HG02763 (cell line): ENCODE data around the gene LRRC46.

Experiments
- ATAC-seq: cut with Tn5 transposase; IDR thresholded peaks from one replicate; pipeline ENCODE4 v1.9.1; 2021; ENCODE audit warnings: mild to moderate bottlenecking, moderate library complexity; ENCODE audit not compliant: unreplicated experiment

The LRRC46 gene, protein sequence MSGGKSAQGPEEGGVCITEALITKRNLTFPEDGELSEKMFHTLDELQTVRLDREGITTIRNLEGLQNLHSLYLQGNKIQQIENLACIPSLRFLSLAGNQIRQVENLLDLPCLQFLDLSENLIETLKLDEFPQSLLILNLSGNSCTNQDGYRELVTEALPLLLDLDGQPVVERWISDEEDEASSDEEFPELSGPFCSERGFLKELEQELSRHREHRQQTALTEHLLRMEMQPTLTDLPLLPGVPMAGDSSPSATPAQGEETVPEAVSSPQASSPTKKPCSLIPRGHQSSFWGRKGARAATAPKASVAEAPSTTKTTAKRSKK

DNA sequence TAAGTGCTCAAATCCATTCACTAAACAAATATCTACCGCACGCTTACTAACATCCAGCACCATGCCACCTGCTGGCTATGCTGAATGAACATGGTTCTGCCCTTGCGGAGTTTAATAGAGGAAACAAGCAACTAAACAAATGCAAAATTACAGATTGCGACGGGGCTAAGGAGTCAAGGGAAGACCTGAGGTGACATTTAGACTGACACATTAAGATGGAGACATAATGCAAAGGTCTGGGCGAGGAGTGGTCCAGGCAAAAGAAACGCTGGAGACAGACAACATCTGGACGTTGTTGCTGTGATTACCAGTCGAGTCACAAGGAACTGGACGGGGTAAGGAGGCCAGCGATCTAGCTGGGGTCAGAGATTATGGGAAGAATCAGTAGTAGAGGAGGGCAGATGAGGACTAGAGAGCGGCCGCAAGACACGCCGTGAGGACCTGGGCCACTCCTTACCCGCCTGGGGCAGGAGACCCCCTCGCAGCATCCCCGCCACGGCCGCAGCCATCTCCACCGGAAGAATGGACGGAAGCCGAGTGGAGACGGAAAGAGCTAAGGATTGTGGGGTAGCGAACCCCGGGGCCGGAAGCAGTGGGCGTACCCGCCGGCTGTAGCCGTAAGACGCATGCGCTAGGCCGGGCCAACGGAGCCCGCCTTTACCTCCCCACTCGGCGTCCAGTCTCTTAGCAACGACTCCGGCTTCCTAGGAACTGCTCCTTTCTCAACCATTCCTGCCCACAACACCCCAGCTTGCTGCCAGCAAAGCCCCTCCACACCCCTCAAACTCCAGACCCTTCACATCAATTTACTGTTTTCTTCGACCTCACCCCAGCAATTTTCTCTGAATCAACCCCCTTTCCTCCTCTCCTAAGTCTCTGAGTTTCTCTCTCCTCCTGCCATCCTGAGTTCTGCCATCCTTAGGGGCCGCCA lies at the start of gene LRRC46, which contains the start of gene MRPL10:
Gene LRRC46 (plus strand): TSS at position 668 of the 931 bp plus-strand sequence. CDS start 320 bp downstream, outside the sequence.
Gene MRPL10 (minus strand): TSS at position 539 of the 931 bp plus-strand sequence. CDS start 30 bp downstream, at position 509.
- peak; percentile 87 for ATAC-seq

DNA sequence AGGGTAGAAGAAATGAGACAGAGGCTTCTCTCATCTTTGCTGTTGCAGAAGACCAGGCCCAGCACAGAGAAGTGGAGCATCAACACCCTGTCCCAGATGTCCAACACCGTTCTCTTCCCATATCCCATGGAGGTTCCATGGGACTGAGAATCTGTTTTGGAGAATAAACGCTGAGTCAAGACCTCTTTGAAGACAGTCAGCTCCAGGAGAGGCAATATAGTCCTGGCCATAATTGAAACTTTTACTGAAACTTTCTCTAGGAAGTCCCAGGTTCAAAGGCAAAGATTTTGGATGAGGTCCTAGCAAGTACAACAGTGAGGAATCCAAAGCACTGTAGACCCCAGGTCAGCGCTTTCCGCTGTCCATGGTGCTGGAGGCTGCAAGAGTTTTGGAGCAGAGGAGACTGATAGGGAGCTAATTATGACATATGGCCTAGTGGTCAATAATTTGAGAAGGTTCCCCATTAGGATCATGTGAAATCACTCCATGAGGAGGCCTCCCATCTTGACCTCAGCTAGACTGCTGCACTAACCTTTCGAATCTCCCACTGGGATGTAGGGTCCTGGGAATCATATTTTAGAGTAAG lies 45.8 kb upstream of the LRRC46 start:
- no peak for ATAC-seq

DNA sequence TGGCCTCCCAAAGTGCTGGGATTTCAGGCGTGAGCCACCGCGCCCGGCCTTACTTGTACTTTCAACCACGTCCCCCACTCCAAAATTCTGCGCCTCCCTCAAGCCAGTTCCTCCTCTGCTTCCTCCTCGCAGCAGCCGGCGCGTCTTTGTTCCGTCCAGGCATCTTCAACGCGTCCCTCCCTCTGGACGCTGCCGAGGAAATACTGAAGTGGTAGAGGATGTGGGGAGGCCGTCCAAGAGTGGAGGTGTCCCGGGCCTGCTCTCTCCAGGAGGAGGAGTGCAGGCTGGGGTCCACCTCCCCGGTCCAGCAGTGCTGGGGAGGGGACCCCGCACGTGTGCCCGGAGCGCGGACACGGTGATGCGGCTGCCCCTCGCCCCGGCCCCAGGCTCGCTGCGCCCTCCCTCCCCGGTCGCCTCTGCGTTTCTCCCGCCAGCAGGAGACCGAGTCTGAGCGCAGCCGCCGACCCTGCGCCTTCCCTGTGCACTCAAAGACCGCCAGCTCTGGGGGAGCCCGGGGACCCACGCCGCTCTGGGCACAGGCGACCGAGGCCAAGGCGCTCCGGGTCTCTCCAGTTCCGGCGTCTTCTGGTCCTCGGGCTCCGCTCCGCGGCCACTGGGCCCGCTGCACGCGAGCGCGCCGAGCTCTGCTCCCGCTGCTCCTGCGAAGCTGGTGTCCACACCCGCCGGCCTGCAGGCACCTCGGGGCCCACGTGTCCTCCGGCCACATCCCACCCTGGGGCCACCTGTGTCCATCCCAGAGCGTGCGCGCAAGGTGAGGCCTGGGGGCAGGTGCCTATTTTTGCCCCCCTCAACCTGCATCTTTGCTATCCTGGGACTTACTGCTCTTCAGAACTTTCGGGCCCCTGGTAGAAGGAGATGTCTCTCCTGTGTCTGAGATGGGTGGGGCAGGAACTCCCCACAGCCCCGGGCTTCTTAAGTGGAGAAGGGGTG lies 41.6 kb upstream of the LRRC46 start:
- no peak for ATAC-seq

DNA sequence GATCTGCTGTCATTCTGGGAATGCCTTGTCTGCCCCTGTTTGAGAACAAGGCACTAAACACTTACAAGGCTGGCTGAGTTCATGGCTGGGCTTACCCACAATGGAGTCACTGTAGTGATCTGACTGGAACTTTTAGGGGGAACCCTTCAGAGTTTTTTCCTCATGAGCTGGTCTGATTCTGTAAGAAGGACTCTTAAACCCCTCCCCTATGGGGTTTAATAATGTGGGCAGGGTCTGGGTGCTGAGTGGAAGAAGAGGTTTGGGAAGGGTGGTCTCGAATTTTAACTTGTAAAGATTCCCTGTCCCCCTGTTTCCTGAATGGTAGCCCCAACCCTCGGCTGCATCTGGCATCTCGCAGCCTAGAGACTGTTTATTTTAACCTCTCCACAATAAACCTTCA lies 40.4 kb upstream of the LRRC46 start:
- no peak for ATAC-seq

DNA sequence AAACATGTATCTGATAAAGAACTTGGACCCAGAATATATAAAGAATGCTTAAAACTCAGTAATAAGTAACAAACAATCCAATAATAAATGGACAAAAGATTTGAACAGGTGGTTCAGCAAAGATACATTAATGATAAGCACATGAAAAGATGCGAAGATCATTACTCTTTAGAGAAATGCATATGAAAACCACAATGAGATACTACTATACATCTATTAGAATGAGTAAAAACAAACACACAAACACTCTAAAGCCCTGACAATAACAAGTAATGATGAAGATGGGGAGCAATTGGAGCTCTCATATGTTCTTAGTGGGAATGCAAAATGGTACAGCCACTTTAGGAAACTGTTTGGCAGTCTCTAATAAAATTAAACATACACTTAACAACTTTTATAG lies 39.0 kb upstream of the LRRC46 start:
- ATAC-seq = no peak

DNA sequence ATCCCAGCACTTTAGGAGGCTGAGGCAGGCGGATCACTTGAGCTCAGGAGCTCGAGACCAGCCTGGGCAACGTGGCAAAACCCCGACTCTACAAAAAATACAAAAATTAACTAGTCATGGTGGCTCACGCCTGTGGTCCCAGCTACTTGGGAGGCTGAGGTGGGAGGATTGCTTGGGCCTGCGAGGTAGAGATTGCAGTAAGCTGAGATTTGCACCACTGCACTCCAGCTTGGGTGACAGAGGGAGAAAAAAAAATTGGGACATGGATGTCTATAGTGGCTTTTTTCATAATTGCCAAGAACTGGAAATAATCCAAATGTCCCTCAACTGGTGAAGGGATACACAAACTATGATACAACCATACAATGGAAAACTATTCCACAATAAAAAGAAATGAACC lies 38.5 kb upstream of the LRRC46 start:
- ATAC-seq = no peak

DNA sequence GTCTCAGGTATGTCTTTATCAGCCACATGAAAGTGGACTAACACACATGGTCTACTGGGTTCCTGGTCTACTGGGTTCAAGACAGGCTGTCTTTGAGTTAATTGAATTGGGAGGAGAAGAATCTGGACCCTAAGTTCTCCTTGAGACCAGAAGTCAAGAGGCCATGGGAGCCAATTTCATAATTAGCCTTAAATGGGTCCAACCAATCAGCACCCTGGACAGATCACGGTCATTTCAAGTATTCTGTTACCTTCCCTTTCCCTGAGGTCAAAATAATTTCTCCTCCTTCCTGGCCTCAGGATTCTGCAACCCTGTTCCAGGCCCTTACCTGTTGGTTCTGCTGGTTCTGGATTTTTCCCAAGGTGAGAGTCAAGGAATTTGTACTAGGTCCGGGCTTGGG lies 33.7 kb upstream of the LRRC46 start:
- ATAC-seq = no peak

DNA sequence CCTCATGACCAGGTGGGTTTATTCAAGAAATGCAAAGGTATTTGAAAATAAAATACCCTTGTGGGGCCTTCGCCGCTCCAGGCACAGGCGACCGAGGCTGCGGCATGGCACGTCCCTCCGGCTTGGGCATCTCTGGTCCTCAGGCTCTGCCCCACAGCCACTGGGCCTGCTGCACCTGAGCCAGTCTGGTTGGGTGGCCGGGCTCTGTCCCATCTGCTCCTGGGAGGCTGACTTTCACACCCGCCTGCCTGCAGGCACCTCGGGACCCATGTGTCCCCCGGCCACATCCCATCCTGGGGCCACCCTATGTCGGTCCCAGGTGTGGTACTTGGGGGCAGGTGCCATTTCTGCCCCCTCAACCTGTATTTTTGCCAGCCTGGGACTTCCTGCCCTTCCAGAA lies 30.8 kb upstream of the LRRC46 start:
- no peak for ATAC-seq

DNA sequence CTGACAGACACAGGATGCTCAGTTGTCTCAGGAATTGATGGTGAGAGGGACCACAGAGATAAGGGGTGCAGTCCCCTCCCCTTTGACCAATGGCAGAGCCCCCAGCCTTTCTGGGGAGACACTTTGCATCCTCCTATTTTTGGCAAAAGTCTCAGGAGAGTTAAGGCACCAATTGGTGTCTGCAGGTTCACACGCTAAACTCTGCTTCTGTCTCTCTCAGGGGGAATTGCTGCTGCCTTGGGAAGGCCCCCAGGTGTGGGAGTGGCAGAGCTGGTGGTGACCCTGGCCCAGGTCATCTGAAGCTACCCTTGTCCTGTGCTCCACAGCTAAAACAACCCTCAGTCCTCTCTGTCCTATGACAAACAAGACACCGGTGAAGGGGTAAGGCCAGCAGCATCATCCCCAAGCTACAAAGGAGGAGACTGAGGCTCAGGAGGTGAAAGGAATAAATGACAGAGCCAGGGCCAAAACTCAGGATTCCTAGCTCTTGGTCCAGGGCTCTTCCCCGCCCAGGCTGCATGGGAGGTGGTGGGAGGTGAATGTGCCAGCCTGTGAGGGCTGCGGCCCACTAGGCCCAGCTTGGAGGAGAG lies 30.2 kb upstream of the LRRC46 start:
- ATAC-seq = no peak

DNA sequence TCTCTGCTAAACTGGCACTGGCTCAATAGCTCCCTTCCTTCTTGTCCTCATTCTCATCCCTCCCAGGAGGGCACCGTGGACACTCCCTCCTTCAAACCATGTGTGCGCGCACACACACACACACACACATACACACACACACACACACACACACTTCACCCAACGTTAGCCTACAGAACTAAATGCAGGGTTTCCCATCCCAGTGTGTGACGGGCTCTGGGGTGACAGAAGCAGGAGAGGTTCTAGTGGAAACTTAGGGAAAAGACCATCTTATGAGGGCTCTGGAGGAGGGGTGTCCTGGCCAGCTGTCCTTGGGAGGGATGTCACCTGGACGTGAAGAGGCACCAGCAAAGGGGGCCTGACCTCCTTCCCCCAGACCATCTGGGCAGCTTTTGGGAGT lies 29.6 kb upstream of the LRRC46 start:
- no peak for ATAC-seq

DNA sequence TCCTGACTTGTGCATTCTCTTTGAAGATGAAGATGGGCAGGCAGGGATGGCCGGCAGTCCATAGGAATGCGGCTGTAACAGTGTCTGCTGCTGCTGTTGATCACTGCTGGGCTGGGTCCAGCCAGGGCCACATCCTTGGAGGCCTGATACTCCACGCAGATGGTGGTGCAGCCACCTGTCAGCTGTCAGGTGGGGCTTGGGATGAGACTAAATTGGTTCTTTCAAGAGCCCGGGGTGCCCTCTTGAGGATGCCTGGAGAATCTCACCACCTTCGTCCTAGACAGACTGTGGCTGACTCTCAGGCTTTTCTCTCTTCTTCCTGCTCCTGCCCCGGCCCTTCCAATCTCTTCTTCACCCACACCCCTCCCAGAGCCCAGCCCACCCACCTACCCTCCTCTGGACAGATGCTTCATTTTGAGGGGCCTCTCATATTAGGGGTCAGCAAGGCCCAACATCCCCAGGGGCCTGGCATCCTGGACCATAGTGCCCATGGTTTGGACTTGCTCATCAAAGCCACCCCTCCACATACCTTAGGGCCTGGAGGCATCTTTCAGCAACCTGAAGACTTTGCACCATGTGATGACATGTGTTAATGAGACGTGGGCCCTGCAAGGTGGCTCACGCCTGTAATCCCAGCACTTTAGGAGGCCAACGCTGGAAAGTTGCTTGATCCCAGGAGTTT lies 29.0 kb upstream of the LRRC46 start:
- ATAC-seq = no peak

DNA sequence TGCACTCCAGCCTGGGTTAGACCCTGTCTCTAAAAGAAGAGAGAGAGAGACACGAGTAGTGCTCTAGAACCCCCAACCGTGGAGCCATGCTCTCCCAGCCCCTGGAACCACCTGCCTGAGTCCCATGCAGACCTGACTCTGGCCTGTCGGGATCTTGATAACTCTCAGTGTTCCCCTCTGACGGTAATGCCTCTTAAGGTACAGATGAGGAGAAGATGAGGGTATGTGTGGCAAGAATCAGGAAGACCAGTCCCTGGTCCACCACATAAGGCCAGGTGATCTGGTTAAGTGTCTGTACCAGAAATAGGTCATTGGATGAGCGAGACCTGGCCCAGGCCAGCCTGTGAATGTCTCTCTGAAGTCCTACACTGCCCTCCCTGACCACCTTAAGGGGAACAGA lies 28.3 kb upstream of the LRRC46 start:
- no peak for ATAC-seq

DNA sequence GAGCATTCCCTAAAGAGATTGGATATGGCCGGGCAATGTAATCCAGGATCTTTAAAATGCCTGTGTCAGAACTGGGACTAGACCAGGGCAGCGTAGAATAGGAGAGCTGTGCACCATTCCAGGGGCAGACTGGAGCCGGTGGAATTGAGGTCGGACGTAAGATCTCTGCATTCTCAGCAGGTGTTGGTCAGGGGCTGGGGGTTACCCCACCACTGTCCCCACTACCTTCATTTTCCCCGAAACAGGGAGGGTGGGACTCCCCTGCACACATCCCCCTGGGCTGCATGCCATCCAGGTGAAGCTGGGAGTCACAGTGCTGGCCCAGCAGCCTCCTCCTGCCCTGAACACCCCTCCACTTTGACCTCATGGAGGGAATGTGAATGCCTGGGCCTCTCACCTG lies 27.7 kb upstream of the LRRC46 start:
- no peak for ATAC-seq

DNA sequence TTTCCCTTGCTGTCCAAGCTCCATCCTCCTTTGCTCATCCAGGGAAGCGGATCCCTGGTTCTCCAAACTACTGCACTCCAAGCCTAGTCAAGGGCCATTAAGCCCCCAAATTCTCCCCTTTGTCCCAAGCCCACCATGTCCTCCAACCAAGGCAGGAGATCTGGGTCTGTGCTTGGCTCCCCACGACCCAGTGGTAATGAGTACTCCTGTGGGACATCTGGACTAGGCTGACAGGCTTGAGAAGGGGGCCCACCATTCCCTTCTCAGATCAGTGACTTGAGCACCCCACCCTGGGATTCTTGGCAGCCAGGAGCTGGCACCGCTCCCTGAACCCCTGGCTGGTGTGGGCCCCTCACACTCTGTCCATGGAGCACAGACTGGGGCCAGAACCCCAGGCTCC lies 27.0 kb upstream of the LRRC46 start:
- no peak for ATAC-seq

DNA sequence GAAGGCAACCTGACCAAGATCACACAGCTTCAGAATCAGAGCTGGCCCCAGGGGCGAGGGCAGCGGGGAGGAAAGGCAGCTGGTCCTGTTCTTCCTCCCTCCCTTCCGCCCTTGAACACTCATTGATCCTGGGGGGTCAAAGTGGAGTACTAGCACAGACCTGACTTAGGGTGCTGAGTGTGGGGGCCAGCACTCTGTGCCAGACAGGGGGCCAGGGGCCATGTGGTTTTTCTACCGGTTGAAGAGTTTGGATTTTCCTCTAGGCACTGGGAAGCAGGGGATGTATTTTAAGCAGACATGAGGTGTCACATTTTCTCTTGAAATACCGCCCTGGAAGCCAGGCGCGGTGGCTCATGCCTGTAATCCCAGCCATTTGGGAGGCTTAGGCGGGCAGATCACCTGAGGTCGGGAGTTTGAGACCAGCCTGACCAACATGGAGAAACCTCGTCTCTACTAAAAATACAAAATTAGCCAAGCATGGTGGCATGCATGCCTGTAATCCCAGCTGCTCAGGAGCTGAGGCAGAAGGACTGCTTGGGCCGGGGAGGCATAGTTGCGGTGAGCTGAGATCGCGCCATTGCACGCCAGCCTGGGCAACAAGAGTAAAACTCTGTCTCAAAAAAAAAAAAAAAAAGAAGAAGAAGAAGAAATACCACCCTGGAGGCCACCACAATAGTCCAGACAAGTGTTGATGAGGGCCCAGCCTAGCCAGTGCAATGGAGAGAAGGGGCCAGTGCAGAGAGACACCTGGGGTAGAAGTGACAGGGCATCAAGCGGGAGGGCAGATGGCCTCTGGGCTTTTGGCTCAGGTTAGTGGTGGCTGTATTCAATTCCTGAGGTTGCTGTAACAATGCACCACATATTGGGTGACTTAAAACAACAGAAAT lies 25.2 kb upstream of the LRRC46 start:
- no peak for ATAC-seq

DNA sequence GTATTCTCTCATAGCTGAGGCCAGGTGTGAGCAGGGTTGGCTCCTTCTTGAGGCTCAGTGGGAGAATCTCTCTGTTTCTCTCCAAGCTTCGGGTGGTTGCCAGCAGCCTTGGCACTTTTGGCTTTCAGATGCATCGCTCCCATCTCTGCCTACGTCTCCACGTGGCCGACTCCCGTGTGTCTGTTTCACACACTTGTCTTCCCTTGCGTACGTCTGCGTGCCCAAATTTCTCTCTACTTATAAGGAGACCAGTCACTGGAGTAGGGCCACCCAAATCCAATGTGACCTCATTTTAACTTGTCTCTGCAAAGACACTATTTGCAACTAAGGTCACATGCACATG lies 24.6 kb upstream of the LRRC46 start:
- no peak for ATAC-seq

DNA sequence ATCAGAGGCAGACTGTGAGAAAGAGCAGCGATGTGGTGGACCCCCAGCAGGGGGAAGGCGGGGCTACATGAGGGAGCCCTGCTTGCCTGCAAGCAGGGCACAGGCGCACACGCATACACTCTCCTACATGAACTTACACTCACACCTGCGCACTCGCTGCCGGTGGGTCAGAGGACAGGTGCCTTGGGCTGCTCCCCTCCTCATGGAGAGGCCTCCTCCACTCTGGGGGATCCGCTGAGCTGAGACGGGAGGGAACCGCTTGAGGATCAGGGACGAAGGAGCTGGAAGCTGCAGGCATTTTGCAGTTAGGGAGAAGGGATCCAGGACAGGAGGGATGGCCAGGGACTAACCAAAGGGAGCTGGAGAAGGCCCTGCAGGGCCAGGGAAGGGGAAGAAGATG lies 24.0 kb upstream of the LRRC46 start:
- ATAC-seq = no peak

DNA sequence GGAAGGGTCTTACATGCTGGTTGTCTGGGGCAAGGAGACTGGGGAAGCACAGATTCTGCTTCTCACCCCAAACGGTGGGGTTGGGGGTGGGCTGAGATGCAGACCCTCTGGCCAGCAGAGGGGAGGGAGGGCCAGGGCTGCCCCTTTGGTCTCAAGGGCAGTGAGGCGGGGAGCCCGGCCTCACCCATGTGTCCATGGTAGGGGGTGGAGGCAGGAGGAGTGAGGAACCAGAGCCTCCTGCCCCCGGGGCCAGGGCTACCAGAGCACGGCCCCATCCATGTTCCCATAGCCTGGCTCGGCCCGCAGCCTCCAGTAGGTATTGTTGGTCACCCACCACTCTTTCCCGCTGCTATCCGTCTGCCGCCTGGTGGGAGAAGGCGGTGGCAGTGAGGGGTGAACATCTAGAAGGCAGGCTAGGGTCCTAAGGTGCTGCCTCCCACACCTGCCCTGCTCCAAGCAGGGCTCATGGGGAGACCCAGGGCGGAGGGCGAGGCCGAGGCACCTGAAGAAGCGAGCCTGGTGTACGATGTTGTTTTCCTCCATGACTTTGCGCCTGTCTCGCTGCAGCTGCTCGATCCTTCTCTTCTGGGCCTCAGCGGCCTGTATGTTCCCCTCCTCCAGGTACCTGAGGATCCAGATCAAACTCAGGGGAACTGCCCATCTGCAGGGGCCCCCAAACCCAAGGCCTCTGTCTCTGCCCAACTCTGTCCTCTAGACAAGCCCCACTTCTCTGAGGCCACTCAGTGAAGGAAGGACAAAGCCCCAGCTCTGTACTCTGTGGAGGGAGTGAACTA lies 23.2 kb upstream of the LRRC46 start:
- ATAC-seq = no peak
